ENCODE results near the gene SLC25A20.

Gene SLC25A20

GRCh38 chr3:48830715-48831114, 68.0 kb downstream of the SLC25A20 start:
- TF ChIP-seq CTCF (IDR thresholded peaks at IDR 0.05) = no peak

GRCh38 chr3:48826451-48826850, 72.2 kb downstream of the SLC25A20 start:
- no peak for TF ChIP-seq CTCF (IDR thresholded peaks at IDR 0.05)

GRCh38 chr3:48820612-48821324, 77.9 kb downstream of the SLC25A20 start:
- TF ChIP-seq CTCF (IDR thresholded peaks at IDR 0.05) = no peak

- no peak for TF ChIP-seq CTCF (IDR thresholded peaks at IDR 0.05)
These were observed 79.2 kb downstream of the SLC25A20 start for GRCh38 chr3:48819234-48820221.

- TF ChIP-seq CTCF (IDR thresholded peaks at IDR 0.05) = no peak
These were observed 87.2 kb downstream of the SLC25A20 start for GRCh38 chr3:48811524-48811923.

Measured in LNCAP (cell line).